Neural crest cell (in vitro differentiated cells): ENCODE results near the gene PAK1IP1. TPM values are rescaled to one million over a fixed set of nuclear protein-coding genes. Genes with fewer than 3 reads are reported as not detected.
"Not testable (repeated sequence)": the region's sequence is repeated elsewhere in the genome, so short reads cannot be mapped to it uniquely, and the experiment has no call there.

ENCODE experiments used
- DNase-seq: peaks from one replicate; pipeline ENCODE4 v3.0.0; 2021; ENCODE audit warnings: low read depth, mixed read lengths, low spot score
- H3K27ac Mint-ChIP-seq: one replicate; pipeline ENCODE4 v1.8.0; 2021; ENCODE audit warnings: mild to moderate bottlenecking, mixed read lengths; ENCODE audit not compliant: unreplicated experiment
- H3K27me3 Mint-ChIP-seq: 2 replicates; pipeline ENCODE4 v1.8.0; 2021; ENCODE audit warnings: low read depth, mild to moderate bottlenecking, mixed read lengths
- H3K36me3 Mint-ChIP-seq: 2 replicates; pipeline ENCODE4 v1.8.0; 2021; ENCODE audit warnings: low read depth, mild to moderate bottlenecking, mixed read lengths
- H3K4me1 Mint-ChIP-seq: 2 replicates; pipeline ENCODE4 v1.8.0; 2021; ENCODE audit warnings: mixed read lengths
- H3K4me3 Mint-ChIP-seq: one replicate; pipeline ENCODE4 v1.8.0; 2021; ENCODE audit warnings: mild to moderate bottlenecking, mixed read lengths
- H3K9me3 Mint-ChIP-seq: 2 replicates; pipeline ENCODE4 v1.8.0; 2021; ENCODE audit warnings: mixed read lengths
- CTCF ChIP-seq: fragments of 200-600 bp; sonication (generic); conservative IDR thresholded peaks from 2 replicates; pipeline ENCODE4 v1.5.0; 2021; ENCODE audit warnings: antibody characterized with exemption, mild to moderate bottlenecking
- long read RNA-seq: library from polyadenylated mRNA; unstranded; transcript quantifications from one replicate; pipeline ENCODE4 v2.0.0, GENCODE V29; 2020
- total RNA-seq: library from RNA; stranded (reverse); gene quantifications from 2 replicates; pipeline ENCODE4 v1.2.1, GENCODE V29; 2021

The PAK1IP1 gene
- total RNA-seq: 21.6 and 25.4 TPM in 2 replicates
- long read RNA-seq, transcript PAK1IP1-201 (10 exons, 1,800 nt): major isoform, 40 of 64 reads
- long read RNA-seq, partial matches to known transcripts: 4 of 64 reads
- long read RNA-seq, other reads (novel, unspliced or antisense): 20 of 64 reads

- Mint-ChIP-seq H3K9me3 (no peaks in the 10 kb centered on the region), H3K4me3 (peak within 1 kb of the TSS; percentile 98), H3K27me3 (no peaks in the 10 kb centered on the region), H3K4me1 (peaks cover 29% of the 10 kb centered on the region), H3K36me3 (peaks cover 3% of the 10 kb centered on the region), H3K27ac (peak within 1 kb of the TSS; percentile 100)
- TF ChIP-seq CTCF: no peak
- peak; percentile 77 for DNase-seq
These were observed at the start of gene PAK1IP1, which contains the start of gene C6orf52 for GRCh38 chr6:10694302-10695085. Gene PAK1IP1 (plus strand): TSS chr6:10694972. CDS start chr6:10694986, 14 bp downstream. Gene C6orf52 (minus strand): TSS chr6:10694616. CDS start chr6:10687550, 7,066 bp downstream.

- Mint-ChIP-seq H3K4me1 (no peaks in the 10 kb centered on the region), H3K9me3 (no peaks in the 10 kb centered on the region), H3K4me3 (no peak overlapping the region), H3K27ac (no peak overlapping the region), H3K36me3 (no peaks in the 10 kb centered on the region), H3K27me3 (peaks cover 14% of the 10 kb centered on the region)
- TF ChIP-seq CTCF: no peak
- no peak for DNase-seq
These were observed 39.2 kb upstream of the PAK1IP1 start for GRCh38 chr6:10655508-10656055.

GRCh38 chr6:10658910-10659698 is 35.7 kb upstream of the PAK1IP1 start:
- H3K4me3 Mint-ChIP-seq: peak overlapping the region; percentile 80
- DNase-seq: no peak
- H3K27me3 Mint-ChIP-seq: peaks cover 11% of the 10 kb centered on the region
- H3K4me1 Mint-ChIP-seq: no peaks in the 10 kb centered on the region
- no peak for TF ChIP-seq CTCF
- H3K9me3 Mint-ChIP-seq: peaks cover 5% of the 10 kb centered on the region
- no peak overlapping the region for H3K27ac Mint-ChIP-seq
- peaks cover 4% of the 10 kb centered on the region for H3K36me3 Mint-ChIP-seq

GRCh38 chr6:10659699-10660348 is 34.9 kb upstream of the PAK1IP1 start:
- Mint-ChIP-seq H3K36me3 (peaks cover 4% of the 10 kb centered on the region), H3K27ac (no peak overlapping the region), H3K9me3 (peaks cover 9% of the 10 kb centered on the region), H3K4me3 (no peak overlapping the region), H3K27me3 (peaks cover 11% of the 10 kb centered on the region), H3K4me1 (no peaks in the 10 kb centered on the region)
- no peak for TF ChIP-seq CTCF
- DNase-seq: peak; percentile 9

- H3K27me3 Mint-ChIP-seq, H3K27ac Mint-ChIP-seq: not testable (repeated sequence)
- peaks cover 12% of the 10 kb centered on the region for H3K9me3 Mint-ChIP-seq
These were observed 34.2 kb upstream of the PAK1IP1 start for GRCh38 chr6:10660431-10661191.

More at GRCh38 chr6:10660431-10661191, 34.2 kb upstream of the PAK1IP1 start:
- not testable (repeated sequence) for H3K4me1 Mint-ChIP-seq, DNase-seq, H3K36me3 Mint-ChIP-seq
- H3K4me3 Mint-ChIP-seq: peak overlapping the region; percentile 61
